CD14-positive monocyte (primary cell): Measurements from ENCODE around the gene DNAAF9. TPM values are rescaled to one million over a fixed set of nuclear protein-coding genes. Genes with fewer than 3 reads are reported as not detected.

Experiments used
- DNase-seq, 3 donors: peaks; one replicate each; pipeline ENCODE4 v3.0.0-alpha.2; 2011 to 2022
- H2AFZ ChIP-seq: 2 replicates; pipeline ENCODE4 v1.6.0; 2012; ENCODE audit warnings: mild to moderate bottlenecking, low read depth, low read length, inconsistent platforms; ENCODE audit not compliant: insufficient read depth, poor library complexity, severe bottlenecking
- H3K27ac ChIP-seq, 2 donors: 1 replicate in 1 of 2; 2 replicates in 1 of 2; pipeline ENCODE4 v1.5.1; 2012 to 2013; ENCODE audit warnings: low read length in 2 of 2, control low read depth in 1 of 2, inconsistent platforms in 1 of 2, low read depth in 1 of 2, mild to moderate bottlenecking in 1 of 2
- H3K27me3 ChIP-seq, 2 donors: one replicate each; pipeline versions ENCODE4 v1.6.0 to v1.6.1; 2011 to 2013; ENCODE audit warnings: low read length in 2 of 2; ENCODE audit not compliant: control insufficient read depth in 2 of 2, insufficient read depth in 2 of 2
- H3K36me3 ChIP-seq, 2 donors: replicated peaks in 1 of 2; 1 replicate in 1 of 2; 2 replicates in 1 of 2; pipeline versions ENCODE4 v1.5.1 to v1.6.1; 2012 to 2013; ENCODE audit warnings: low read length in 2 of 2, control low read depth in 1 of 2, inconsistent platforms in 1 of 2, mild to moderate bottlenecking in 1 of 2; ENCODE audit not compliant: insufficient read depth in 2 of 2, control insufficient read depth in 1 of 2
- H3K4me1 ChIP-seq, 2 donors: 1 replicate in 1 of 2; 2 replicates in 1 of 2; pipeline versions ENCODE4 v1.5.1 to v1.6.1; 2012 to 2013; ENCODE audit warnings: low read length in 2 of 2, control low read depth in 1 of 2, inconsistent platforms in 1 of 2, mild to moderate bottlenecking in 1 of 2, moderate library complexity in 1 of 2; ENCODE audit not compliant: insufficient read depth in 2 of 2, control insufficient read depth in 1 of 2
- H3K4me2 ChIP-seq: replicated peaks from 2 replicates; pipeline ENCODE3; 2012; ENCODE audit warnings: low read length, moderate library complexity, mild to moderate bottlenecking; ENCODE audit not compliant: poor library complexity, severe bottlenecking; ENCODE audit errors: extremely low read depth
- H3K4me3 ChIP-seq, 3 experiments: fragments of 200-600 bp in 1 of 3; sonication (generic) in 1 of 3; replicated peaks in 1 of 3; 1 replicate in 2 of 3; 2 replicates in 1 of 3; pipeline ENCODE4 v1.5.1; 2011 to 2013; ENCODE audit warnings: low read length in 3 of 3, mild to moderate bottlenecking in 3 of 3, control low read depth in 2 of 3, low read depth in 2 of 3, inconsistent platforms in 1 of 3, moderate library complexity in 1 of 3
- H3K79me2 ChIP-seq: 2 replicates; pipeline ENCODE4 v1.6.0; 2012; ENCODE audit warnings: mild to moderate bottlenecking, control low read depth, inconsistent platforms, low read length, moderate library complexity; ENCODE audit not compliant: insufficient read depth
- H3K9ac ChIP-seq: 2 replicates; pipeline ENCODE4 v1.6.0; 2017; ENCODE audit warnings: low read length, mild to moderate bottlenecking; ENCODE audit not compliant: insufficient read depth, poor library complexity, severe bottlenecking
- H3K9me3 ChIP-seq, 2 donors: replicated peaks in 1 of 2; 1 replicate in 1 of 2; 2 replicates in 1 of 2; pipeline versions ENCODE4 v1.5.1 to v1.6.1; 2012 to 2013; ENCODE audit warnings: low read length in 2 of 2, control low read depth in 1 of 2; ENCODE audit not compliant: control insufficient read depth in 1 of 2, insufficient read depth in 1 of 2
- H4K20me1 ChIP-seq: 2 replicates; pipeline ENCODE4 v1.6.0; 2012; ENCODE audit warnings: mild to moderate bottlenecking, low read length, control low read depth, moderate library complexity; ENCODE audit not compliant: insufficient read depth
- H3K27ac Mint-ChIP-seq, 7 donors: one replicate each; pipeline ENCODE4 v1.8.0; 2020; ENCODE audit warnings: mild to moderate bottlenecking in 7 of 7, mixed read lengths in 7 of 7, moderate library complexity in 6 of 7, inconsistent platforms in 2 of 7
- H3K27me3 Mint-ChIP-seq, 3 donors: one replicate each; pipeline ENCODE4 v1.8.0; 2021 to 2022; ENCODE audit warnings: low read depth in 3 of 3, mild to moderate bottlenecking in 3 of 3, mixed read lengths in 3 of 3, moderate library complexity in 3 of 3, inconsistent platforms in 1 of 3
- H3K36me3 Mint-ChIP-seq, 2 donors: one replicate each; pipeline ENCODE4 v1.8.0; 2020; ENCODE audit warnings: mixed read lengths in 2 of 2, inconsistent platforms in 1 of 2, mild to moderate bottlenecking in 1 of 2
- H3K4me1 Mint-ChIP-seq: one replicate; pipeline ENCODE4 v1.8.0; 2020; ENCODE audit warnings: mild to moderate bottlenecking, mixed read lengths
- H3K4me3 Mint-ChIP-seq, 2 donors: one replicate each; pipeline ENCODE4 v1.8.0; 2020; ENCODE audit warnings: mild to moderate bottlenecking in 2 of 2, mixed read lengths in 2 of 2, moderate library complexity in 1 of 2
- H3K9me3 Mint-ChIP-seq, 7 donors: one replicate each; pipeline ENCODE4 v1.8.0; 2020 to 2022; ENCODE audit warnings: mixed read lengths in 7 of 7, mild to moderate bottlenecking in 6 of 7, moderate library complexity in 6 of 7, inconsistent platforms in 2 of 7
- WGBS: methylation state at CpG from one replicate; pipeline ENCODE4 v1.1.5; 2013; ENCODE audit warnings: missing lambda C conversion rate; ENCODE audit not compliant: insufficient coverage; 5-methylcytosine and 5-hydroxymethylcytosine counted together
- intact Hi-C, 2 donors: fragments of 100-400 bp; cut with micrococcal nuclease; formaldehyde crosslinking; loops; one replicate each; pipeline versions ENCODE4 v1.15.0 to v1.15.1; 2023
- polyA plus RNA-seq, 3 donors: library from polyadenylated mRNA; depleted of rRNA in 1 of 3; unstranded in 2 of 3; stranded (reverse) in 1 of 3; fragments of 300-500 nt in 2 of 3; fragments of >200 nt in 1 of 3; fragmentation: Illumina TruSeq in 2 of 3; gene quantifications; 1 replicate in 2 of 3; 2 replicates in 1 of 3; pipeline ENCODE4 v1.2.3, GENCODE V29; 2012 to 2021
- TF ChIP-seq, protein P1 (sequence below): fragments of 200-600 bp; IDR thresholded peaks from one replicate; pipeline ENCODE4 v1.8.0; 2022; ENCODE audit warnings: antibody characterized with exemption, mild to moderate bottlenecking

Gene DNAAF9
- polyA plus RNA-seq, 3 donors: 0.53 to 10.8 (median 1.2) TPM

GRCh38 chr20:3406481-3407039, 909 bp downstream of the DNAAF9 start:
- Histone ChIP-seq H4K20me1 (peaks cover 41% of the 10 kb centered on the region), H3K79me2 (peaks cover 58% of the 10 kb centered on the region), H3K27me3 (no peaks in the 10 kb centered on the region), H3K9me3 (no peaks in the 10 kb centered on the region), H3K36me3 (no peaks in the 10 kb centered on the region), H2AFZ (peak overlapping the region; percentile 88), H3K4me3 (peak overlapping the region; percentile 81 to 96 (median 93)), H3K4me1 (peaks cover 35 to 45% of the 10 kb centered on the region in 2 donors), H3K4me2 (peak overlapping the region; percentile 93), H3K27ac (peak overlapping the region; percentile 60 to 92), H3K9ac (peak overlapping the region; percentile 86)
- WGBS: 5% methylated on average over 17 of the region's 27 CpGs
- H3K27me3 Mint-ChIP-seq: peaks cover 0 to 2% (median 0%) of the 10 kb centered on the region in 3 donors
- H3K36me3 Mint-ChIP-seq: peaks cover 2 to 12% of the 10 kb centered on the region in 2 donors
- TF ChIP-seq, protein P1, sequence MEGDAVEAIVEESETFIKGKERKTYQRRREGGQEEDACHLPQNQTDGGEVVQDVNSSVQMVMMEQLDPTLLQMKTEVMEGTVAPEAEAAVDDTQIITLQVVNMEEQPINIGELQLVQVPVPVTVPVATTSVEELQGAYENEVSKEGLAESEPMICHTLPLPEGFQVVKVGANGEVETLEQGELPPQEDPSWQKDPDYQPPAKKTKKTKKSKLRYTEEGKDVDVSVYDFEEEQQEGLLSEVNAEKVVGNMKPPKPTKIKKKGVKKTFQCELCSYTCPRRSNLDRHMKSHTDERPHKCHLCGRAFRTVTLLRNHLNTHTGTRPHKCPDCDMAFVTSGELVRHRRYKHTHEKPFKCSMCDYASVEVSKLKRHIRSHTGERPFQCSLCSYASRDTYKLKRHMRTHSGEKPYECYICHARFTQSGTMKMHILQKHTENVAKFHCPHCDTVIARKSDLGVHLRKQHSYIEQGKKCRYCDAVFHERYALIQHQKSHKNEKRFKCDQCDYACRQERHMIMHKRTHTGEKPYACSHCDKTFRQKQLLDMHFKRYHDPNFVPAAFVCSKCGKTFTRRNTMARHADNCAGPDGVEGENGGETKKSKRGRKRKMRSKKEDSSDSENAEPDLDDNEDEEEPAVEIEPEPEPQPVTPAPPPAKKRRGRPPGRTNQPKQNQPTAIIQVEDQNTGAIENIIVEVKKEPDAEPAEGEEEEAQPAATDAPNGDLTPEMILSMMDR: no peak
- peak overlapping the region; percentile 76 to 96 (median 94) for H3K27ac Mint-ChIP-seq
- H3K4me1 Mint-ChIP-seq: peaks cover 46% of the 10 kb centered on the region
- H3K4me3 Mint-ChIP-seq: peak overlapping the region; percentile 97 to 98
- peak in 2 of 3 donors; percentile 8 to 41 for DNase-seq
- intact Hi-C loops: loop anchor here (2.0 to 5.0 kb wide), 3 partner anchors 64 to 151 kb away; partner anchors contain the start of gene ATRN (in 2 of the 2)
- H3K9me3 Mint-ChIP-seq: peaks cover 0 to 1% (median 0%) of the 10 kb centered on the region in 7 donors

DNA sequence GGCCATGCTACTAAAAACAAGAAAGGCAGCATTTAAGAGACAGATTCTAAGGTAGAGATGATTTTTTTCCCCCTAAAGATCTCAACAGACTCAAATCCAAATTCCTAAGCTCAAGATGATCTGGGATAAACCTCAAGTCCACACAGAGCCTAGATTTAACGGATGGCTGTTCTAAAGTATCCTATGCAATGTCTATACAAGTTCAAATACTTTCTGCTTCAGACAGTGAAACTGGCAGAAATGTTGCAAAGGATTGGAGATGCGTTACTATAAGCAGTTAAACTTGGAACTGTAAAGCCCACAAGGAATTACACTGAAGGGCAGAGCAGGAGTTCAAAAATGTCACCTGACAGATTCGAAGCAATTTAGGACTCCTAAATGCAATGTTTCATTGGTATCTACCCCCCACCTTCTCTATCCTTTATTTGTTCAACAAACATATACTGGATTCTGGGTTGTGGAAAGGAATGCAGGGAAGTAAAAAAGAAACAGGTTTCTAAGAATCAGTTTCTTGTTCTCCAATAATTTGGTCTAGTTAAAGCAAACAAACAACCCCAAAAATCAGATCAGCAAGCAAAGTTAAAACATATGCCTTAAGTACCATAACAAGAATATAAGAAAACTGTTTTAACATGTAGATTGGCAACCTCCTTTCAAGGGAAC, 1.6 kb downstream of the DNAAF9 start:
- H3K36me3 ChIP-seq: no peaks in the 10 kb centered on the region
- Mint-ChIP-seq H3K4me1 (peaks cover 46% of the 10 kb centered on the region), H3K27ac (peak overlapping the region in 3 of 7 donors; percentile 73 to 92 (median 90)), H3K4me3 (peak overlapping the region; percentile 97 to 98), H3K36me3 (peaks cover 2 to 12% of the 10 kb centered on the region in 2 donors), H3K9me3 (peaks cover 0 to 1% (median 0%) of the 10 kb centered on the region in 7 donors), H3K27me3 (peaks cover 0 to 2% (median 0%) of the 10 kb centered on the region in 3 donors)
- H3K9ac ChIP-seq: no peak overlapping the region
- H3K4me2 ChIP-seq: peak overlapping the region; percentile 93
- no peak for DNase-seq
- H2AFZ ChIP-seq: no peak overlapping the region
- peak overlapping the region in 1 of 2 donors; percentile 92 for H3K27ac ChIP-seq
- no peaks in the 10 kb centered on the region for H3K9me3 ChIP-seq
- H4K20me1 ChIP-seq: peaks cover 48% of the 10 kb centered on the region
- intact Hi-C loops: loop anchor here (2.0 to 5.0 kb wide), 3 partner anchors 65 to 151 kb away; partner anchors contain the start of gene ATRN (in 2 of the 2)
- peak overlapping the region in 2 of 3 experiments; percentile 81 to 96 for H3K4me3 ChIP-seq
- TF ChIP-seq, protein P1: no peak
- peaks cover 66% of the 10 kb centered on the region for H3K79me2 ChIP-seq
- H3K4me1 ChIP-seq: peaks cover 35 to 45% of the 10 kb centered on the region in 2 donors
- no peaks in the 10 kb centered on the region for H3K27me3 ChIP-seq
- WGBS: no CpG with 5 or more reads among the region's 3 CpGs
